Activated naive CD8-positive, alpha-beta T cell treated with anti-CD3 and anti-CD28 coated beads, Interleukin-2, amount 10 ng/mL, durations not matched to agents 7 days and 5 days (primary cell): ENCODE results near the gene DMXL1. TPM values are rescaled to one million over a fixed set of nuclear protein-coding genes. Genes with fewer than 3 reads are reported as not detected.
A peak's percentile ranks its signal among the peaks of the same experiment; 100 is the strongest.
"Not testable (repeated sequence)": the region's sequence is repeated elsewhere in the genome, so short reads cannot be mapped to it uniquely, and the experiment has no call there.

ENCODE experiments used
- ATAC-seq: fragments of 150-1000 bp; cut with Tn5 transposase; one replicate; pipeline ENCODE4 v1.10.0; 2021; ENCODE audit warnings: low read depth, moderate library complexity
- POLR2A ChIA-PET: fragments of 350-600 bp; sonication (Branson Sonifier 250); formaldehyde crosslinking; loops from one replicate; lab custom pipeline; 2021; ENCODE audit warnings: antibody characterized with exemption; lab: Charles Lee
- DNase-seq: peaks from one replicate; pipeline ENCODE4 v3.0.0; 2021
- H3K27ac Mint-ChIP-seq: one replicate; pipeline ENCODE4 v1.8.0; 2022; ENCODE audit warnings: mild to moderate bottlenecking, mixed read lengths
- H3K27me3 Mint-ChIP-seq: one replicate; pipeline ENCODE4 v1.8.0; 2022; ENCODE audit warnings: mild to moderate bottlenecking, moderate library complexity, mixed read lengths
- H3K36me3 Mint-ChIP-seq: one replicate; pipeline ENCODE4 v1.8.0; 2021; ENCODE audit warnings: mild to moderate bottlenecking, mixed read lengths
- H3K4me1 Mint-ChIP-seq: one replicate; pipeline ENCODE4 v1.8.0; 2021; ENCODE audit warnings: mixed read lengths
- H3K4me3 Mint-ChIP-seq: one replicate; pipeline ENCODE4 v1.8.0; 2022; ENCODE audit warnings: mild to moderate bottlenecking, moderate library complexity, mixed read lengths
- H3K9me3 Mint-ChIP-seq: one replicate; pipeline ENCODE4 v1.8.0; 2021; ENCODE audit warnings: mixed read lengths
- total RNA-seq, 2 experiments: library from RNA; stranded (reverse); gene quantifications; one replicate each; pipeline ENCODE4 v1.2.3, GENCODE V29; 2021

Gene DMXL1
- total RNA-seq, 2 experiments from 2014 or later = 35.5 to 40.7 TPM

- not testable (repeated sequence) for DNase-seq, H3K36me3 Mint-ChIP-seq, H3K27ac Mint-ChIP-seq, ATAC-seq, H3K4me3 Mint-ChIP-seq, H3K27me3 Mint-ChIP-seq, H3K9me3 Mint-ChIP-seq
- POLR2A ChIA-PET = interaction anchor here (0.7 kb wide), 1 partner anchor 227 kb away, joined by 3 read pairs; no protein-coding TSS in a partner anchor
- peaks cover 46% of the 10 kb centered on the region for H3K4me1 Mint-ChIP-seq
Measured at GRCh38 chr5:119075269-119075668, 4.4 kb downstream of the DMXL1 start.

GRCh38 chr5:119076080-119076479 is 5.2 kb downstream of the DMXL1 start:
- no peak for ATAC-seq
- Mint-ChIP-seq H3K4me3 (no peak overlapping the region), H3K27ac (no peak overlapping the region), H3K9me3 (no peaks in the 10 kb centered on the region), H3K36me3 (peaks cover 5% of the 10 kb centered on the region), H3K4me1 (peaks cover 46% of the 10 kb centered on the region), H3K27me3 (no peaks in the 10 kb centered on the region)
- no peak for DNase-seq
- POLR2A ChIA-PET = interaction anchor here (1.0 kb wide), 1 partner anchor 192 kb away, joined by 3 read pairs; no protein-coding TSS in a partner anchor

- DNase-seq = no peak
- Mint-ChIP-seq H3K9me3 (no peaks in the 10 kb centered on the region), H3K36me3 (peaks cover 5% of the 10 kb centered on the region), H3K4me3 (no peak overlapping the region), H3K27ac (no peak overlapping the region), H3K27me3 (no peaks in the 10 kb centered on the region), H3K4me1 (peaks cover 45% of the 10 kb centered on the region)
- ATAC-seq = no peak
- POLR2A ChIA-PET = no interaction called here
Measured at GRCh38 chr5:119077444-119077843, 6.6 kb downstream of the DMXL1 start.

- Mint-ChIP-seq H3K9me3 (no peaks in the 10 kb centered on the region), H3K27me3 (no peaks in the 10 kb centered on the region), H3K27ac (no peak overlapping the region), H3K36me3 (peaks cover 11% of the 10 kb centered on the region), H3K4me1 (peaks cover 37% of the 10 kb centered on the region), H3K4me3 (no peak overlapping the region)
- POLR2A ChIA-PET = no interaction called here
- DNase-seq (no peak), ATAC-seq (no peak)
Measured at GRCh38 chr5:119078071-119078846, 7.4 kb downstream of the DMXL1 start.

- POLR2A ChIA-PET = no interaction called here
- ATAC-seq = no peak
Measured at GRCh38 chr5:119078861-119079260, 8.0 kb downstream of the DMXL1 start.

GRCh38 chr5:119079318-119079921 is 8.5 kb downstream of the DMXL1 start:
- no peaks in the 10 kb centered on the region for H3K27me3 Mint-ChIP-seq
- no peaks in the 10 kb centered on the region for H3K9me3 Mint-ChIP-seq
- ATAC-seq = peak; percentile 74
- H3K4me1 Mint-ChIP-seq = peaks cover 28% of the 10 kb centered on the region
- POLR2A ChIA-PET = no interaction called here
- DNase-seq = no peak
- no peak overlapping the region for H3K4me3 Mint-ChIP-seq
- peaks cover 10% of the 10 kb centered on the region for H3K36me3 Mint-ChIP-seq
- H3K27ac Mint-ChIP-seq = no peak overlapping the region

More at GRCh38 chr5:119078861-119079260, 8.0 kb downstream of the DMXL1 start:
- peaks cover 12% of the 10 kb centered on the region for H3K36me3 Mint-ChIP-seq
- H3K27me3 Mint-ChIP-seq = no peaks in the 10 kb centered on the region
- H3K27ac Mint-ChIP-seq = no peak overlapping the region
- no peaks in the 10 kb centered on the region for H3K9me3 Mint-ChIP-seq
- peaks cover 33% of the 10 kb centered on the region for H3K4me1 Mint-ChIP-seq
- DNase-seq = no peak
- no peak overlapping the region for H3K4me3 Mint-ChIP-seq

GRCh38 chr5:119080936-119081335 is 10.0 kb downstream of the DMXL1 start:
- Mint-ChIP-seq H3K4me3 (no peak overlapping the region), H3K4me1 (peaks cover 23% of the 10 kb centered on the region), H3K36me3 (peaks cover 21% of the 10 kb centered on the region), H3K27ac (no peak overlapping the region), H3K27me3 (no peaks in the 10 kb centered on the region), H3K9me3 (peaks cover 5% of the 10 kb centered on the region)
- ATAC-seq = no peak
- no peak for DNase-seq
- POLR2A ChIA-PET = no interaction called here

- no peak overlapping the region for H3K4me3 Mint-ChIP-seq
Measured at GRCh38 chr5:119082691-119083090, 11.8 kb downstream of the DMXL1 start.

GRCh38 chr5:119083679-119084078 is 12.8 kb downstream of the DMXL1 start:
- H3K36me3 Mint-ChIP-seq = peaks cover 34% of the 10 kb centered on the region
- no peak overlapping the region for H3K27ac Mint-ChIP-seq
- peaks cover 5% of the 10 kb centered on the region for H3K9me3 Mint-ChIP-seq
- no peaks in the 10 kb centered on the region for H3K27me3 Mint-ChIP-seq
- no peak overlapping the region for H3K4me3 Mint-ChIP-seq
- POLR2A ChIA-PET = no interaction called here
- ATAC-seq (no peak), DNase-seq (no peak)
- H3K4me1 Mint-ChIP-seq = peaks cover 16% of the 10 kb centered on the region

More at GRCh38 chr5:119082691-119083090, 11.8 kb downstream of the DMXL1 start:
- DNase-seq = no peak
- no peak for ATAC-seq
- Mint-ChIP-seq H3K36me3 (peaks cover 34% of the 10 kb centered on the region), H3K9me3 (peaks cover 5% of the 10 kb centered on the region), H3K27me3 (no peaks in the 10 kb centered on the region), H3K27ac (no peak overlapping the region), H3K4me1 (peaks cover 22% of the 10 kb centered on the region)
- POLR2A ChIA-PET = no interaction called here

GRCh38 chr5:119088438-119088837 is 17.6 kb downstream of the DMXL1 start:
- H3K4me1 Mint-ChIP-seq = peaks cover 4% of the 10 kb centered on the region
- ATAC-seq = no peak
- H3K27me3 Mint-ChIP-seq = no peaks in the 10 kb centered on the region
- no peak overlapping the region for H3K27ac Mint-ChIP-seq
- peaks cover 12% of the 10 kb centered on the region for H3K9me3 Mint-ChIP-seq
- H3K4me3 Mint-ChIP-seq = no peak overlapping the region
- POLR2A ChIA-PET = no interaction called here
- no peak for DNase-seq
- peaks cover 46% of the 10 kb centered on the region for H3K36me3 Mint-ChIP-seq

- POLR2A ChIA-PET = no interaction called here
- no peak overlapping the region for H3K27ac Mint-ChIP-seq
- H3K27me3 Mint-ChIP-seq = no peaks in the 10 kb centered on the region
- peaks cover 29% of the 10 kb centered on the region for H3K36me3 Mint-ChIP-seq
- no peak for ATAC-seq
- no peaks in the 10 kb centered on the region for H3K4me1 Mint-ChIP-seq
- H3K4me3 Mint-ChIP-seq = no peak overlapping the region
- peaks cover 7% of the 10 kb centered on the region for H3K9me3 Mint-ChIP-seq
- no peak for DNase-seq
Measured at GRCh38 chr5:119095611-119096010, 24.7 kb downstream of the DMXL1 start.

- Mint-ChIP-seq H3K27me3 (no peaks in the 10 kb centered on the region), H3K4me1 (no peaks in the 10 kb centered on the region), H3K27ac (no peak overlapping the region), H3K4me3 (no peak overlapping the region), H3K36me3 (peaks cover 40% of the 10 kb centered on the region), H3K9me3 (no peaks in the 10 kb centered on the region)
- ATAC-seq (no peak), DNase-seq (no peak)
- POLR2A ChIA-PET = no interaction called here
Measured at GRCh38 chr5:119105971-119106370, 35.1 kb downstream of the DMXL1 start.

GRCh38 chr5:119112151-119112550 is 41.3 kb downstream of the DMXL1 start:
- Mint-ChIP-seq H3K36me3 (peaks cover 38% of the 10 kb centered on the region), H3K9me3 (no peaks in the 10 kb centered on the region), H3K27ac (no peak overlapping the region), H3K27me3 (no peaks in the 10 kb centered on the region), H3K4me3 (no peak overlapping the region), H3K4me1 (peaks cover 2% of the 10 kb centered on the region)
- no peak for ATAC-seq
- no peak for DNase-seq
- POLR2A ChIA-PET = no interaction called here

- H3K9me3 Mint-ChIP-seq = no peaks in the 10 kb centered on the region
- DNase-seq (no peak), ATAC-seq (no peak)
- peaks cover 3% of the 10 kb centered on the region for H3K4me1 Mint-ChIP-seq
- POLR2A ChIA-PET = no interaction called here
- no peak overlapping the region for H3K4me3 Mint-ChIP-seq
- peaks cover 44% of the 10 kb centered on the region for H3K36me3 Mint-ChIP-seq
- no peaks in the 10 kb centered on the region for H3K27me3 Mint-ChIP-seq
- H3K27ac Mint-ChIP-seq = no peak overlapping the region
Measured at GRCh38 chr5:119117237-119117636, 46.4 kb downstream of the DMXL1 start.
